ENCODE data around the gene EXOC6.

EXOC6 gene

DNA sequence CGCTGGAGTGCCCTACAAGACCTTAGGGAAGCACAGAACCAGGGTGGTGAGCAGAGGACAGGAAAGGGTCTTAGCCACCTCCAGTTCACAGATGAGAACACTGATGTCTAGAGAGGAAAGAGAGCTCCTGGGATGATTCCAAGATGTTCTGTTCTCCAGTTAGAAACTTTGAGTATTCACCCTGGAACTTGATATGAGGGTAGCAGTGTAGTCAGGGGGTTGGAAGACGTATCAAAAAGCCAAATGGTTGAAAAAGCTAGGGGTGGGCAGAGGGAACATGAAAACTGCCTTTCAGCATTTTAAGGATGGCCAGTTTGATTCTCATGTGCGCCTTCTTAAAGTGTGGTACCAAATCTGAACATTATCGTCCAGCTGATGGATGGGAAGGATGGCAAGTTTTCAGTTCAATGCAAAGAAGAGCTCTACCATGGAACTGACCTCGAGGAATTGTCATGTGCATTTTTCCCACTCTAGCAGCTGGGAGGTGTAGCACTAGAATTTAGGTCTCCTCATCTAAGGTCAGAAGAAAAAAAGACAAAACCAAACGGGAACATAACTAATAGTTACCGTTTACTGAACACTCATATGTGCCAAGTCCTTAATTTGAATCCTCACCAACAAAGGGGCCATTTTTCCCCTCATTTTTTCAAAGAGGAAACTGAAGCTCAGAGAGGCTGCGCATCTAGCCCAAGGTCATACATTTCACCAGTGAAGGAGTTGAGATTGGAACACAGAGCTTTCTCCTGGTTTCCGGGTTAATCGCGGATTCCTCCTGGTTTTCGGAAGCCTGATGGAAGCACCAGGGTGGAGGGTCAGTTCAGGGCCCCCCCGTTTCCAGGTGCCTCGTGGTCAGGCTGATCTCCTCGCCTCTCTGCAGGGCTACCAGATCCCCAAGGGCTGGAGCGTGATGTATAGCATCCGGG, 219.4 kb downstream of the EXOC6 start:
- DNase-seq, result no peak

DNA sequence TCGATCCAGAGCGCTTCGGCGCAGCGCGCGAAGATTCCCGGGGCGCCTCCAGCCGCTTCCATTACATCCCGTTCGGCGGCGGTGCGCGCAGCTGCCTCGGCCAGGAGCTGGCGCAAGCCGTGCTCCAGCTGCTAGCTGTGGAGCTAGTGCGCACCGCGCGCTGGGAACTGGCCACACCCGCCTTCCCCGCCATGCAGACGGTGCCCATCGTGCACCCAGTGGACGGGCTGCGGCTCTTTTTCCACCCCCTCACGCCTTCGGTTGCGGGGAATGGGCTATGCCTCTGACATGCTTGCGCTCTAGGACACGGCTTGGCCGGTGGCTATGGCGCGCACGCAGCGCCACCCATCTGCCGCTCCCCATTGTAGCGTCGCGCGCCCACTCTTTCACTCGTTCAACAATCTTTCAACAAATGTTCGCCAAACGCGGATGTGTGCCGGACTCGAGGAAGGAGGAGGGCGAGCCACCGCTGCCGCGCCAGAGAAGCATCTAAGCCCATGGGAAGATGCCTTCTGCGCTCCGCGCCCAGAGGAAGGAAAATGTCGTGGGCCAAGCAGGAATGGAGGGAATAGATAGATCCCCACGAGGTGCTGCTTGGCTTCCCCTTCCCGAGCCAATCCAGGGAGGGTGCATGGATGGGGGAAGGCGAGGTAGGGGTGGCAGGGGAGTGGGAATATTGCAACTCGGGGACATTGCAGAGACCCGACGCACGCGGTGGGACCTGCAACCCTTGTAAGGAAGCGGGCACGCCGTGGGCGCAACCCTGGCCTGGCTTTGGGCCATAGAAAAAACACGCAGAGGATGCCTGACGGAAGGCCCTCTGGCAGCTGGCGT, 220.3 kb downstream of the EXOC6 start:
- no peak for DNase-seq

DNA sequence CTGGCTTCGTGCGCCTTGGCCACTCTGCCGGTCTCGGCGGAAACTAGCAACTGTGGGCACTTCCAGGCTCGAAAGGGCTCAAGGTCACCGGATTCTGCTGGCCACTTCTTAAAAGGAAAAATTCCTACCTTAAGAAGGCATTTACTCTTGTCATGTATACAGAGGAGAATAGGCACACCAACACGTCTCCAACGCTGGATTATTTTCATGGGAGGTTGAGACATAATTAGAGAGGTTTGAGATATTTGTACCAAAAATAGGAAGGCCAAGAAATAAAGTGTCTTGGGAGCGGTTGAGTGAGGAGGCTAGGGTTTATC, 220.9 kb downstream of the EXOC6 start:
- no peak for DNase-seq

DNA sequence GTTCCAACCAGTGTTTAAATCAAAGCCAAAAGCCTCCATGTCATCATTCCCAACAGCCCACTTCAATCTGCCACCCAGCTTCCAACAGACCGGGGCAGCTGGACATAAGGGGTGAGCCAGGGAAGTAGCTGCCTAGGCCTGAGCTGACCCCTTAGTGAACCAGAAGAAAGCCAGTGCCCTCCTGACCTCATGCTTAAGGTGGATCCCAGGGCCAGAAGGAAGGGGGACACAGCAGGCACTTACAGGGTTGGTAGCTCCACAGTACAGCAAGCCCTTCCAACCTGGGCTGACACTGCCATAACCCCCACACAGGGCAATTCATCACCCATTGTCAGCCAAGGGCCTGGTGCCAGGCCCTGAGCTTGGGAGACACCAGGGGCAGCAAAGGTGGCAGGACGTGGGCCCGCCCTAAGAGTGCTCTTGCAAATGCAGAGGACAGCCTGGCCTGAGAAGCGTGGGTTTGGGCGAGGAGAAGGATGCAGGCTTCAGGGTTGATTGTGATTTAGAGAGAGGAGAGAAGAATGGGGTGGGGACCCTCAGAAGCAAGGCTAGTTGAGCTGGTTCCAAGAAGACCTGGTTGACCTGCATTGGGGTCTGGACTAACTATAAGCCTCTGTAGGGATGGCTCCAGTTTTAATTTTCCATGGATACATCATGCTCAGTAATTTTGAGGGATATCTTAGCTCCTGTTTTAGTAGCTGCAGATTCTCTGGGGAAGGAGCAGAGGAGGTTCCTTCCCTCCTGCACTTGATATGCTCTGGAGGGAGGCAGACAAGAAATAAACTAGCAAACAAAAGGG, 222.3 kb downstream of the EXOC6 start:
- DNase-seq, result no peak

DNA sequence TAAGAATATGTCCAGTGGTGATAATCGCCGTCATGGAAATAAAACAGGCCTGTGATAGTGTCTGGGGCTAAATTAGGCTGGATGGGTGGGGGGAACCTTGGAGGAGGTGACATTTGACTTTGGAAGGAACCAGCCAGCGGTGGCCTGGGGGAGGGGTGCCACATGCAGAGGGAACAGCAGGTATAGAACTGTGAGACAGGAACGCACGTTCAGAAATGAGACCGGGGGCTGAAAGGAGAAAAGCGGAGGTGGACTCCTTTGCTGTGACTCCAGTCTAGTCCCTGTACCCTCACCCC, 222.8 kb downstream of the EXOC6 start:
- DNase-seq, result no peak

DNA sequence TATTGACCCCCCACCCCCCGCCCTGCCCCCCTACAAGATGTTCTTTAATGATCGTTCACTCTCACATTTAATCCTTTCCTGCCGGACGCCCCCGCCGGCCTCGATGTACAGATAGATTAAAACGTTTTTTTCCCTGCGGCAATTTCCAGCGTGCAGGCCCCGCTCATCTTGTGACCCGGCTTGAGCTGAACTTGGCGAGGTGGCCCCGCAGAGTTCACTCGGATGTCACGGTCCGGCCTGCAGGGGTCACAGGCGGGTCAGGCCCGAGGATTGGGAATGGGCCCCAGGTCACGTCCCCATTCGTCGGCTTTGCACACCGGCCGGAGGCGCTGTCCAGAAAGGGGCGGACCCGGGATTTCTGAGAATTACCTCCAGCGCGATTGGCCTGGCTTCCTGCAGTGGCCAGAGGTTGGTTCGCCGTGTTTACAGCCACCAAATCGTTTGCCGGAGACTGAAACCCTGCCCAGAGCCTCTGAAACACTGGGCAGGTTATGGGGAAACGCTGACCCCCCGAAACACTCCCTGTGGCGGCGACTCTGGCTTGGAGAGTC, 223.4 kb downstream of the EXOC6 start:
- DNase-seq, result no peak

DNA sequence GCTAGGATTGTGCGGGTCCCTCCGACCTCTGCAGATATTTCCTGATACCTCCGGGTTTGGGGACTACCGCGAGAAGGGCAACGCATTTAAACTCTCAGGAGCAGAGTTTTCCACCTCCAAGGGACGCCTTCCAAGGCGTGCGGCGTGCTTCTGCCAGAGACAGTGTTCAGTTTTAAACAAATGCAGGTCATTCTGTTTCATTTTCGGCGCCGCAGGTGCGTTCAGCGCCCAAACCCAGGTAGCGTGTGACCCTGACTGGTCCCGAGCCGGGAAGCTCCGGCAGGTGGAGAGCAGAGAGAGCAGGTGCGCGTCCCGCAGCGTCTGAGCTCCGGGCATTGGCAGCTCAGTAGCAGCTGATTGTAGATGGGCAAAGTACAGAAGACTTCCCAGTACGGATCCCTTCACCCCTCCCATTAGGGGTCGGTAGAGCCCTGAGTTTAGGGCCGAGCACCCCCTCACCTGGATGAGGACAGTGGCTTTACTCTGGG, 223.9 kb downstream of the EXOC6 start:
- no peak for DNase-seq

DNA sequence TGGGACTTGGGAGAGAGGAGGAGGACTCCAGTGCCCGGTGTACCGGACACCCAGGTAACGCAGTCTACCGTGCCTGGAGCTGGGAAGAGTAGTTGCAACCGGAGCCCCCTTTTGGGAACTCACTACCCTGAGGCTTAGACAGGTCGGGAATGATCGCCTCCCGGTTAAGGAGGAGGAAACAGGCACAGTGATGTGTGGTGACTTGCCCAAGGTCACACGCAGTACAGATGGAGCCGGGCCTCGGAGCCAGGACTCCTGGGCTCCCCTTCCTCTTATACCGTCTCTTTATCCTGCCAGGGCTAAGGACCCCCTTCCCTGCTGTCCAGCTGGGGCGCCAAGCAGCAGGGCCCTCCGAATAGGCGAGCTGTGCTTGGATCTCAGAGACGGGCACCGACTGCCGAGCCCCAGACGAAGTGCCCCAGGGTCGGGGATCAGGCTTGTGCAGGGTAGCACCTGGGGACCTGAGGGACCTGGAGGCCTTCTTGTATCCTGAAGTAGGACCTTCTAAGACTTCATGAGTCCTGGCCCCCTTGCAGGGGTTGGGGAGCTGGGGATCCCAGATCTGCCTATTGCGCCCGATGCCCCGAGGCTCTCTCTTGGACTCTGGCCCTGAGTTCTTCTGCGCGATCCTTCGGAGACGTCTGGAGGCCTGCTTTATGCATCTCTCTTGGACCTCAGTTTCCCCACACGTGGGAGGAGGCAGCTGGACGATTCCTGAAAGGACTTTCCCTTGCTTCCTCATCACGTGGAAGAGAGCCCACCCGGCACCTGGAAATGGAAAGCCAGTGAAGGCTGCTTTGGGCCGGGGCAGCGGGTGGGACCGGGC, 224.6 kb downstream of the EXOC6 start:
- no peak for DNase-seq

DNA sequence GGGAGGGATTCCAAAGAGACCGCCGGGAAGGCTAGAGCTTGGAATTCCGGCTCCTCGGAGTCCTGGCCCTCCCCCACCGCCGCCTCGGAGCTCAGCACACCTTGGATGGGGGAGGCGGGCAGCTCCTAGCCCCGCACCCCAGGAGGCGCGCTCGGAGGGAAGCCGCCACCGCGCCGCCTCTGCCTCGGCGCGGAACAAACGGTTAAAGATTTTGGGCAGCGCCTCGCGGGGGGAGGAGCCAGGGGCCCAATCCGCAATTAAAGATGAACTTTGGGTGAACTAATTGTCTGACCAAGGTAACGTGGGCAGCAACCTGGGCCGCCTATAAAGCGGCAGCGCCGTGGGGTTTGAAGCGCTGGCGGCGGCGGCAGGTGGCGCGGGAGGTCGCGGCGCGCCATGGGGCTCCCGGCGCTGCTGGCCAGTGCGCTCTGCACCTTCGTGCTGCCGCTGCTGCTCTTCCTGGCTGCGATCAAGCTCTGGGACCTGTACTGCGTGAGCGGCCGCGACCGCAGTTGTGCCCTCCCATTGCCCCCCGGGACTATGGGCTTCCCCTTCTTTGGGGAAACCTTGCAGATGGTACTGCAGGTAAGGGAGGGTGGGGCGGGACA, 225.3 kb downstream of the EXOC6 start, which contains the start of gene CYP26A1:
CYP26A1 (plus strand) TSS at position 355 of the 608 bp plus-strand sequence; CDS start at position 397, 42 bp downstream.
- DNase-seq, result no peak

DNA sequence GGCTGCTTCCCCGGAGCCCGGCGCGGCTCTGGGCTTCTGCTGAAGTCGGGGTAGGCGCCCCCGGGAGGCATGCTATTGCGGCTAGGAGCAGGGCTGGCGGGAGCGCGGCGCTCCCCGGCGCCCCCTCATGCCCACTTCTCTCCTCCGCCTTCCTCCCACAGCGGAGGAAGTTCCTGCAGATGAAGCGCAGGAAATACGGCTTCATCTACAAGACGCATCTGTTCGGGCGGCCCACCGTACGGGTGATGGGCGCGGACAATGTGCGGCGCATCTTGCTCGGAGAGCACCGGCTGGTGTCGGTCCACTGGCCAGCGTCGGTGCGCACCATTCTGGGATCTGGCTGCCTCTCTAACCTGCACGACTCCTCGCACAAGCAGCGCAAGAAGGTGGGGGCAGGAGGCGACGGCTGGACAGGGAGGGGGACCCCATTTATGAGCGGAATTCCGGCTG, 225.9 kb downstream of the EXOC6 start:
- peak in 1 of 2 experiments; percentile 22 for DNase-seq

DNA sequence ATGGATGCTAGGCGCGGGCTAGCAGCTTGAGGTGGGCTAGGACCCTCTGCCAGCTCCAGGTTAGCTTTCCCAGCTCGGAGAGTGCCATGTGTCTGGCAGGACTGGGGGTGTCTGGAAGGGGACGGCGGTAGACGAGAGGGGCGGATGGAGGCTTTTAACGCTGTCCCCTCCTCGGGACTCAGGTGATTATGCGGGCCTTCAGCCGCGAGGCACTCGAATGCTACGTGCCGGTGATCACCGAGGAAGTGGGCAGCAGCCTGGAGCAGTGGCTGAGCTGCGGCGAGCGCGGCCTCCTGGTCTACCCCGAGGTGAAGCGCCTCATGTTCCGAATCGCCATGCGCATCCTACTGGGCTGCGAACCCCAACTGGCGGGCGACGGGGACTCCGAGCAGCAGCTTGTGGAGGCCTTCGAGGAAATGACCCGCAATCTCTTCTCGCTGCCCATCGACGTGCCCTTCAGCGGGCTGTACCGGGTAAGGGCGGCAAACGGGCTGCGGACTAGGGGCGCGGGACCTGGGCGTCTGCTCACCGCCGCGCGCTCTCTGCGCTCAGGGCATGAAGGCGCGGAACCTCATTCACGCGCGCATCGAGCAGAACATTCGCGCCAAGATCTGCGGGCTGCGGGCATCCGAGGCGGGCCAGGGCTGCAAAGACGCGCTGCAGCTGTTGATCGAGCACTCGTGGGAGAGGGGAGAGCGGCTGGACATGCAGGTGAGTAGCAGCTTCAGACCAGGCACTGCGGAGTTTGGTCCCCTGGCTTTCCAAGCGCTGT, 226.5 kb downstream of the EXOC6 start:
- no peak for DNase-seq

DNA sequence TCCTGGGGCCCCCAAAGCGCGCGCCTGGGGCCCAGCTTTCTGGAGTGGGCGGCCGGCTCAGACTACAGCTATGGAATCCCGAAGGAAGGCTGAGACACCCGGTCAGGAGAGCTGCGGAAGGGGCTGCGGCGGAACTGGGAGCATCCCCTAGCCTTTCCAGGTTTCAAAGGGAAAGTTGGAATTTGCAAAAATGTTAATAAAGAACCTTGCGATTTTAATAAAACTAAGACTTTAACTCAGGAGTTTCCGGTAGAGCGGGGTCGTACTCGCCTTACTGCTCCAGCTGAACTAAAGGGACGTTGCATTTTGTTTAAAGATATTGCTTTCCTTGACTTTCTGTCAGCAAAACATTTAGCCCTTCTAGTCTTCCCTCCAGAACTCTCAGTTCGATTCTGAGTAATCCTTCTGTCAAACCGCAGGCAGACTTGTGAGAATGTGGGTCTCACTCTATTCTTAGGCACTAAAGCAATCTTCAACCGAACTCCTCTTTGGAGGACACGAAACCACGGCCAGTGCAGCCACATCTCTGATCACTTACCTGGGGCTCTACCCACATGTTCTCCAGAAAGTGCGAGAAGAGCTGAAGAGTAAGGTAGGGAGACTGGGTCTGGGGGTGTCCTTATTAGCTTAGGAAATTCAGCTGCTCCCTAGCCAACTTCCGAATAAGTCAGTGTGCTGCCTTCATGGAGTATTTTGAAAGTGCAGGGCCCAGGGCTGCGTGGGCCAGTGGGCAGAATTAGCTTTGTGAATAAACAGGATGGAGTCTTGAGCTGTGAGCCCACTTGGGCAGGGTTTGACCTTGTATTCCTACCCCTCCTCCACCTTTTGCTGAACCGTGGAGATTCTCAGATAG, 227.3 kb downstream of the EXOC6 start:
- DNase-seq, result no peak

DNA sequence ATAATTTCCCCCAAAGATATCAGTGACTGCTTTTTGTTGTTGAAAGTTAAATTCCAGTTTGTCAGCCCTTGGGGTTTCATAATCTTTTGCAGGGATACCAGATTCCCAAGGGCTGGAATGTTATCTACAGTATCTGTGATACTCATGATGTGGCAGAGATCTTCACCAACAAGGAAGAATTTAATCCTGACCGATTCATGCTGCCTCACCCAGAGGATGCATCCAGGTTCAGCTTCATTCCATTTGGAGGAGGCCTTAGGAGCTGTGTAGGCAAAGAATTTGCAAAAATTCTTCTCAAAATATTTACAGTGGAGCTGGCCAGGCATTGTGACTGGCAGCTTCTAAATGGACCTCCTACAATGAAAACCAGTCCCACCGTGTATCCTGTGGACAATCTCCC, 228.6 kb downstream of the EXOC6 start:
- no peak for DNase-seq

DNA sequence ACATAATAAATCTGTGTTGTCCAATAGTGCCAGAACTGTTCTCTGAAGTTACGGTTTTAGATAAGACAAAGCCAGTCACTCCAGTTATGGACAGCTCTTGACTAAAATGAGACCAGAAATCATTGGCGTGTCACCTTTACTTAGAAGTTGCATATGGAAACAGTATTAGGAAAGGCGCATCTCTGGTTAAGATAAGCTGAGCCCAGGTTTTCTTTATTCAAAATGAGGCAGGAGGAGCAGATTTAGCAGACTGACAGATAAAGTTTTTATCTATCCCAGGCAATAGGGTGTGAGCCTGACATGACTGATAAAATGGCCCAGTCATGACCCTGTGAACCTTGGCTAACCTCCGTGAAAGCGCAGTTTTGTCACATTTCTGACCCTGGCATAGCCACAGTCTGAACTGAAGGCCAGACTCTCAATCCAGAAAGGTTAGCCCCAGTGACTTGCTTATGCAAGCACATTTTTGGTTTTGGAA, 229.6 kb downstream of the EXOC6 start:
- DNase-seq, result no peak

DNA sequence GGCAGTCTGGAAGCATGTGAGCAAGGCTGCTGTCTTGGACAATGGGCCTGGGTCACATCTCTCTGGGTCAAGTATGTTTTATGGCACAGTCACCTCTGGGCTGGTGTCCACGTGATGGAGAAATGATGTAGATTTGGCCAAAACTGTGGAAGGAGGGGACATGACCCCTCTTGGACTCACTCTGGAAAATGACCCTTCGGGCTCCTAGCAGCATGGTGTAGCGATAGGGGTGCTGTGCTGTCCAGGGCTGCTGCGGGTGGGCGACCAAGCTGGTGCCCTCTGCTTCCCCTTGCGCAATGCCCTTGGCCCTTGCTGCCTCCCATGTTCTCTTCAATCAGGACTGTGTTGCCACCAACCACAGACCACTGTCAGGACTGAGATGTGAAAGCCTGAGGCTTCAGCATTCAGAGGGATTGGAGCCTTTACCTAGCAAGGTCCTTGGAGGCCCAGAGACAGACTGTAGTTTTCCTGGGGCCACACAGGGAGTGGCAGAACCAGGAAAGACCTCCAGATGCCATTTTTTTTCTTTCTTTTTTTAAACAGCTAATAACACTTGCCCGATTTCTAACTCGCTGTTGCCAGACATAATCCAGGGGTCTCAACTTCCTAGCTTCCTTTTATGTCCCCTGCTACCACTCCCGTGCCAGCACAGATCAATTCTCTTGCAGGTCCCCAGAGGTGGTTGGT, 231.5 kb downstream of the EXOC6 start:
- DNase-seq, result no peak

DNA sequence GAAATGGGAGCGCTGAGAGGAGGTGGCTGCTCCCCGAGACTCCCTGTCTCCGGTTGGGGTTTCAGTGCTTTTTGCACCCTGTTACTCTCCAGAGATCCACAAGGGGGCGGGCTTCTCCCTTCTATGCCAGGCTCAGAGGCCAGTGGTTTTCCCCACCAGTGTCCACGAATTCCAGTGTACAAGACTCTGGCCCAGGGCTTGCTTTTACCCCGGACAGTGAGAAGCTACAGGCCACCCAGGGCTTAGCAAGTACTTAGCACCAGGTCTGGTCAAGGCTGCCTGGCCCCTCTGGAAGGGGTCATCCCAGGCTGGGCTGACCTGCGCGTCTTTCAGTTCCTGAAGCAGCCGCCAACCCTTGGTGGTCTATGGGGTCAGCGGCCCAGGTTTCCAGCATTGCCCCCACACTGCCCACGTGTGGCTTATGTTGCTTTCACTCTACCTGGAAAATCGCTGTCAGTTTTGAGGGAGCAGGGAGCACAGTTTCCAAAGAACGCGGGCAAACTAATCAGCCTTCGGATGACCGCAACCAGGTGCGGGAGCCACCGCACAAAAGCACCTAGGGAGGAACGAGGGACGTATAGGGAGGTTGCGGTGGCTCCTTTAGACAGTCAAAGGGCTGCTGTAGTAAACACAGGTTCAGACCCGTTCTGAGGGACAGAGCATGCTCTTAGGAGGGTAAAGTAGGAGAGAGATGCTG, 232.2 kb downstream of the EXOC6 start:
- DNase-seq, result peak; percentile 34 to 40

DNA sequence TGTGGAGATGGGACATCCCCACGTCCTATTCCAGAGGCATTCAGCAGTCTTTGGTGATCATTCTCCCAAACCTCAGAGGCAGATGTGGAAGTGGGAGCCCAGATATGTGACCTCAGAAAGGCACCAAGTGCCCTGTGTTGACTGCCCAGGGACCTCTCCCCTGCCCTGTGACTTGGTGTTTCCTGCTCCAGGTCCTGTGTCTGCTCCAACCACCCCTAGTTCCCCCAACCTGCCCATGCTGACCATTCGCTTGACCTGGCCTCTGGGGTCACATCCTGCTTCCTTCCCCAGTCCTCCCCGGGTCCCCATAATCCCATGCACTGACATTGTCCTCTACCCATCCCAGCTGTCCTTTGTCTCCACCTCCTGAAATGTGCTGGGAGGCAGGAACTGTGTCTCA, 233.0 kb downstream of the EXOC6 start:
- DNase-seq, result no peak

DNA sequence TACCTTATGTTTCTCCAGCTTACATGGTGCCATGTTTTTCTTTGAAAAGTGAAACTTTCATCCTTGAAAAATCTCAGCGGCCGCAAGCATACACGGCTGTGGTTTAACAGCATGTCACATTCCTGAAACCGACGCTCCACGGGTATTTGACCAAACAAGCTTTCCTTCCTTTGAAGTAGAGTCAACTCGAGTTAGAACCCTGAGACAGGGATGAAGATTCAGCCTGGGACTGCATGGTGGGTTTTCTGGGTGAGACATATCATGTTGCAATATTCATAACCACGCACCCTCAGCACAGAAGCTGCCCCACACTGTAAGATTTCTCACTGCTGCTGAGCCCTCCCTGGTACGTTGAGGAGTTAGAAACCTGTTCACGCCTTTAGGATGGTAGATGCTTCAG, 233.5 kb downstream of the EXOC6 start:
- DNase-seq, result no peak
